ENCODE results near the gene SMARCA2.

The SMARCA2 gene

GRCh38 chr9:2163231-2163885 is 148.2 kb downstream of the SMARCA2 start:
- TF ChIP-seq CTCF (IDR thresholded peaks at IDR 0.05; ENCODE audit: low read length, missing control alignments) = no peak
- H3K4me3 ChIP-seq (replicated peaks; ENCODE audit: low read depth, low read length) = no peak overlapping the region
- no peak for DNase-seq (ENCODE audit: low read depth)

GRCh38 chr9:2164268-2164667 is 149.1 kb downstream of the SMARCA2 start:
- TF ChIP-seq CTCF (IDR thresholded peaks at IDR 0.05; ENCODE audit: low read length, missing control alignments) = no peak
- DNase-seq (ENCODE audit: low read depth) = no peak
- no peak overlapping the region for H3K4me3 ChIP-seq (replicated peaks; ENCODE audit: low read depth, low read length)

- no peak for DNase-seq (ENCODE audit: low read depth)
- H3K4me3 ChIP-seq (replicated peaks; ENCODE audit: low read depth, low read length) = no peak overlapping the region
- no peak for TF ChIP-seq CTCF (IDR thresholded peaks at IDR 0.05; ENCODE audit: low read length, missing control alignments)
Observed at GRCh38 chr9:2166203-2166602, 151.1 kb downstream of the SMARCA2 start.

- H3K4me3 ChIP-seq (replicated peaks; ENCODE audit: low read depth, low read length) = no peak overlapping the region
- DNase-seq (ENCODE audit: low read depth) = no peak
- TF ChIP-seq CTCF (IDR thresholded peaks at IDR 0.05; ENCODE audit: low read length, missing control alignments) = no peak
Observed at GRCh38 chr9:2169035-2169434, 153.9 kb downstream of the SMARCA2 start.

- DNase-seq (ENCODE audit: low read depth) = no peak
- H3K4me3 ChIP-seq (replicated peaks; ENCODE audit: low read depth, low read length) = no peak overlapping the region
- no peak for TF ChIP-seq CTCF (IDR thresholded peaks at IDR 0.05; ENCODE audit: low read length, missing control alignments)
Observed at GRCh38 chr9:2170722-2171121, 155.6 kb downstream of the SMARCA2 start.

GRCh38 chr9:2173170-2173569 is 158.0 kb downstream of the SMARCA2 start:
- H3K4me3 ChIP-seq (replicated peaks; ENCODE audit: low read depth, low read length) = no peak overlapping the region
- no peak for DNase-seq (ENCODE audit: low read depth)
- no peak for TF ChIP-seq CTCF (IDR thresholded peaks at IDR 0.05; ENCODE audit: low read length, missing control alignments)

GRCh38 chr9:2173861-2174260 is 158.7 kb downstream of the SMARCA2 start:
- DNase-seq (ENCODE audit: low read depth) = no peak
- TF ChIP-seq CTCF (IDR thresholded peaks at IDR 0.05; ENCODE audit: low read length, missing control alignments) = no peak
- no peak overlapping the region for H3K4me3 ChIP-seq (replicated peaks; ENCODE audit: low read depth, low read length)
